Tibial nerve (tissue), 4 donors: Measurements from ENCODE around the gene GGA1. TPM values are rescaled to one million over a fixed set of nuclear protein-coding genes. Genes with fewer than 3 reads are reported as not detected.

Experiments used
- DNase-seq, 2 donors: peaks; one replicate each; pipeline ENCODE4 v3.0.0-alpha.2; 2019; ENCODE audit warnings: low spot score in 2 of 2
- H3K27ac ChIP-seq, 4 donors: fragments of 200-600 bp; sonication (generic) in 3 of 4; one replicate each; pipeline ENCODE4 v1.5.1; 2017 to 2019; ENCODE audit warnings: mild to moderate bottlenecking in 1 of 4
- H3K27me3 ChIP-seq, 2 donors: fragments of 200-600 bp; sonication (generic) in 1 of 2; one replicate each; pipeline versions ENCODE4 v1.5.1 to v1.6.0; 2017 to 2019
- H3K36me3 ChIP-seq, 3 donors: fragments of 200-600 bp; sonication (generic); one replicate each; pipeline ENCODE4 v1.5.1; 2018 to 2019
- H3K4me1 ChIP-seq, 4 donors: fragments of 200-600 bp; sonication (generic) in 3 of 4; one replicate each; pipeline ENCODE4 v1.5.1; 2017 to 2019
- H3K4me3 ChIP-seq, 4 donors: fragments of 200-600 bp; sonication (generic) in 3 of 4; one replicate each; pipeline ENCODE4 v1.5.1; 2017 to 2019; ENCODE audit warnings: mild to moderate bottlenecking in 1 of 4, moderate library complexity in 1 of 4
- H3K9me3 ChIP-seq, 4 donors: fragments of 200-600 bp; sonication (generic) in 3 of 4; one replicate each; pipeline ENCODE4 v1.5.1; 2017 to 2019
- CTCF ChIP-seq, 5 experiments: fragments of 200-600 bp in 3 of 5; fragments of 450-650 bp in 2 of 5; sonication (generic) in 3 of 5; IDR thresholded peaks; one replicate each; pipeline ENCODE4 v1.5.1; 2016 to 2019; ENCODE audit warnings: antibody characterized with exemption in 5 of 5, mild to moderate bottlenecking in 3 of 5, moderate library complexity in 2 of 5
- EP300 ChIP-seq, 2 donors: sonication (generic); formaldehyde crosslinking; IDR thresholded peaks; one replicate each; pipeline ENCODE4 v1.6.1; 2017; ENCODE audit warnings: antibody characterized with exemption in 2 of 2, mild to moderate bottlenecking in 1 of 2
- POLR2A ChIP-seq, 2 donors: fragments of 450-650 bp; IDR thresholded peaks; one replicate each; pipeline ENCODE4 v1.6.1; 2017; ENCODE audit warnings: antibody characterized with exemption in 2 of 2, mild to moderate bottlenecking in 2 of 2, moderate library complexity in 2 of 2
- WGBS, 2 donors: methylation state at CpG; one replicate each; pipeline ENCODE4 v1.1.5; 2018; 5-methylcytosine and 5-hydroxymethylcytosine counted together
- total RNA-seq, 4 donors: library from RNA; depleted of rRNA; stranded (reverse); fragments of >200 nt; gene quantifications; one replicate each; pipeline ENCODE4 v1.1.0, GENCODE V29; 2016

The GGA1 gene
- total RNA-seq, 4 donors from 2014 or later, result 66.3 to 99.0 (median 77.2) TPM

- no peaks in the 10 kb centered on the region for H3K27me3 ChIP-seq
- no peak for DNase-seq
- H3K4me3 ChIP-seq, result no peak overlapping the region
- peaks cover 0 to 7% (median 0%) of the 10 kb centered on the region in 3 donors for H3K36me3 ChIP-seq
- peak overlapping the region in 3 of 4 donors; percentile 18 to 69 (median 51) for H3K27ac ChIP-seq
- WGBS, 2 donors, result 45 to 59% methylated on average over 2 to 3 of the region's 3 CpGs
- TF ChIP-seq CTCF (IDR thresholded peaks at IDR 0.05) (no peak), POLR2A (IDR thresholded peaks at IDR 0.05) (no peak), EP300 (IDR thresholded peaks at IDR 0.05) (no peak)
- H3K4me1 ChIP-seq, result peaks cover 0 to 80% (median 67%) of the 10 kb centered on the region in 4 donors
- H3K9me3 ChIP-seq, result no peaks in the 10 kb centered on the region
These were observed 28.3 kb downstream of the GGA1 start for GRCh38 chr22:37636949-37637273.

GRCh38 chr22:37638391-37639069 lies 29.9 kb downstream of the GGA1 start:
- Histone ChIP-seq H3K4me3 (peak overlapping the region; percentile 33 to 71 (median 54)), H3K36me3 (no peaks in the 10 kb centered on the region), H3K27me3 (no peaks in the 10 kb centered on the region), H3K9me3 (no peaks in the 10 kb centered on the region), H3K27ac (peak overlapping the region in 3 of 4 donors; percentile 51 to 87 (median 74)), H3K4me1 (peaks cover 0 to 75% (median 60%) of the 10 kb centered on the region in 4 donors)
- WGBS, 2 donors, result 46 to 58% methylated on average over 11 of the region's 11 CpGs
- TF ChIP-seq EP300 (IDR thresholded peaks at IDR 0.05), result no peak
- no peak for DNase-seq

DNA sequence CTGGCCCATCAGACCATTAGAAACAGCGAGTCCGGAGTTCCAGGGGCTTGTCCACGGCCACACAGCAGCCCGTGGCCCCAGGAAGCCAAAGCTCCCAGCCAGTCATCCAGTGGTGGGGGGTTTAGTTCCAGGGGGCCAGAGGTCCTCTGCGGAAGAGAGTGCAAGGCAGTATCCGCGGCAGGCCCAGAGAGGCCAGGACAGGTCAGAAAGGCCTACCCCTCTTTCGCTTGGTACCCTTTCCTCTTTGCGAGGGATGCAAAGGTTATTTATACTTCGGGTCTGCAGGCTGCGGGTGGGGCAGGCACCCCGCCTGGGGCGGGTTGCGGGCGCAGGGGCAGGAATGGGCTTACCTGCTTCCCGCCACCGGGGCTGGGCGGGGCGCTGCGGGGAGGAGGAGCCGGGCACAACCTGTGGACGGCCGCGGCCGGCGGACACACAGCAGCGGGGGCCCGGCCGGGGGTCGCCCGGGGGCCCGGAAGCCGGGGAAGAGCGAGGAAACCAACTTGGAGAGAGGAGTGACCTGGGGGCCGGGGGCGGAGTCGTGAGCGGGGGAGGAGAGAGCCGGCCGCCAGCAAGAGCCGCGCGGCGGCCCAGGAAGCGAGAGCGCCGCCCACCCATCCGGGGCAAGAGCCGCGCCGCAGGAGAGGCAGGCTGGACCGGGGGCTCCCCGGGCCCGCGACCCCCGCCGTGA lies 30.6 kb downstream of the GGA1 start, which contains the start of gene SH3BP1:
Gene SH3BP1 (plus strand): TSS at position 600 of the 691 bp plus-strand sequence. CDS start 119 bp downstream, outside the sequence.
- no peaks in the 10 kb centered on the region for H3K27me3 ChIP-seq
- H3K4me3 ChIP-seq, result peak within 1 kb of the TSS; percentile 33 to 71 (median 54)
- TF ChIP-seq POLR2A (IDR thresholded peaks at IDR 0.05) (no peak), CTCF (IDR thresholded peaks at IDR 0.05) (no peak), EP300 (IDR thresholded peaks at IDR 0.05) (no peak)
- DNase-seq, result no peak
- H3K36me3 ChIP-seq, result no peaks in the 10 kb centered on the region
- 4 to 11% methylated on average over 19 to 32 of the region's 57 CpGs for WGBS, 2 donors
- no peaks in the 10 kb centered on the region for H3K9me3 ChIP-seq
- peak within 1 kb of the TSS in 3 of 4 donors; percentile 51 to 87 (median 74) for H3K27ac ChIP-seq
- H3K4me1 ChIP-seq, result peaks cover 0 to 72% (median 54%) of the 10 kb centered on the region in 4 donors

DNA sequence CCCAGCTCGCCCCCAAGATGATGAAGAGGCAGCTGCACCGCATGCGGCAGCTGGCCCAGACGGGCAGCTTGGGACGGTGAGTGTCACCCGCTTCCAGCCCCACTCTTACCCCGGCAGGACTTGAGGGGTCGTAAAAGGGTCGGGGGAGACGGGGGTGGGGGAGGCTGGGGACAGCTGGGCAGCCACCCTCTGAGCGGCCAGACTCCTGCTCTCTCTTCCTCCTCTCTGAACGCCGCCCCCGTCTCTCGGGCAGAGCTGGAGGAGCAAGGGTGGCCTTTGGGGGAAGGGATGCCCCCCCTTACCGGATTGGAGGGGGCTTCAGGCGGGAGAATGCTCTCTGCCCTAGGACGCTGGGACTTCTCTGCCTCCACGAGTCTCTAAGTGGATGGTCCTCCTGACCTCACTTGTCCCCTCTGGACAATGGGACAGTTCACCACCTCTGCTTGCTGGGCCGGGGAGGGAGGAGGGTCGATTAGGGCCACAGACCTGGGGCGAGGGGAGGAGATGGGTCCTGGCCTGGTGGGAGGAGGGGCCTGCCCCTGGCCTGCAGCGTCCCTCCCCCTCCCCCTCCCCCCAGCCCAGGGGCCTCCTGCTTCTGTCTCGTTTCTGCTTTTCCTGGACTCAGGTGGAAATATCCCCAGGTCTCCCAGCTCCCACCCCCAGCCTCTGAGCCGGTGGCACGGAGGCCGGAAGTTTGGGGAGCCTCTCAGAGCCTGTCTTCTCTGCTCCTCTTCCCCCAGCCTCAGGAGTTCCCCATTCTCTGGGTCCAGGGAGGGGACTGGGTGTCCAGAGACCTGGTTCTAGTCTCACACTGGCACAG lies 31.3 kb downstream of the GGA1 start:
- no peak for DNase-seq
- WGBS, 2 donors, result 6 to 8% methylated on average over 20 to 22 of the region's 27 CpGs
- peak overlapping the region in 3 of 4 donors; percentile 51 to 87 (median 74) for H3K27ac ChIP-seq
- no peak for TF ChIP-seq POLR2A (IDR thresholded peaks at IDR 0.05)
- TF ChIP-seq CTCF (IDR thresholded peaks at IDR 0.05), result no peak
- TF ChIP-seq EP300 (IDR thresholded peaks at IDR 0.05), result no peak
- H3K4me1 ChIP-seq, result peaks cover 0 to 64% (median 46%) of the 10 kb centered on the region in 4 donors
- H3K4me3 ChIP-seq, result peak overlapping the region; percentile 33 to 71 (median 54)
- peaks cover 0 to 1% (median 0%) of the 10 kb centered on the region in 3 donors for H3K36me3 ChIP-seq
- H3K27me3 ChIP-seq, result no peaks in the 10 kb centered on the region
- no peaks in the 10 kb centered on the region for H3K9me3 ChIP-seq
